ENCODE data around the gene ZNF444.
"Not testable (repeated sequence)": the region's sequence is repeated elsewhere in the genome, so short reads cannot be mapped to it uniquely, and the experiment has no call there.

The ZNF444 gene

GRCh38 chr19:56148096-56148495, 7.0 kb downstream of the ZNF444 start:
- no peak for DNase-seq

- DNase-seq: not testable (repeated sequence)
Measured at GRCh38 chr19:56148955-56149655, 8.0 kb downstream of the ZNF444 start.

DNA sequence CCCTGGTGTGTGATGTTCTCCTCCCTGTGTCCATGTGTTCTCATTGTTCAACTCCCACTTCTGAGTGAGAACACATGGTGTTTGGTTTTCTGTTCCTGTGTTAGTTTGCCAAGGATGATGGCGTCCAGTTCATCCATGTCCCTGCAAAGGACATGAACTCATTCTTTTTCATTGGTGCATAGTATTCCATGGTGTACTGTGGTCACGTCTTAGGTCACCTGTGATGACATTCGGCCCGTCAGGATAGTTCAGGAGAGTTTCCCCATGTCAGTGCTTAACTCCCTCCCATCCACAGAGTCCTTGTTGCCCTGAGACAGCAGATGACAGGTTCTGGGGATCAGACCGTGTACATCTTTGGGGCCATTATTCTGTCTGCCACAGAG, 8.6 kb downstream of the ZNF444 start:
- DNase-seq: no peak

- DNase-seq: no peak
Measured at GRCh38 chr19:56150358-56150757, 9.3 kb downstream of the ZNF444 start.

DNA sequence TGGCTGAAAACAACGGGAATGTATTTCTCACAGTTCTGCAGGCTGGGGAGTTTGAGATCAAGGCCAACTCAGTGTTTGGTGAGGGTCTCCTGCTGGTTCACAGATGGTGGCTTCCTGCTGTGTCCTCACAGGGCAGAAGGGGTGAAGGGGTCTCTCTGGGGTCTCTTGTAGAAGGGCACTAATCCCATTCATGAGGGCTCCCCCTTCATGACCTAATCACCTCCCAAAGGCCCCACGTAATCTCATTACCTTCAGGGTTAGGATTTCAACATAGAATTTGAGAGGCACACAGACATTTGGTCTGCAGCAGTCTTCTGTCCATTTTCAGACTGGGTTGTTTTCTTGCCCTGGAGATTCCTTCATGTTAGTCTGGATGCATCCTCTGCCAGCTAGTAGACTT, 11.6 kb downstream of the ZNF444 start:
- no peak for DNase-seq

GRCh38 chr19:56153507-56153906, 12.4 kb downstream of the ZNF444 start:
- no peak for DNase-seq

DNA sequence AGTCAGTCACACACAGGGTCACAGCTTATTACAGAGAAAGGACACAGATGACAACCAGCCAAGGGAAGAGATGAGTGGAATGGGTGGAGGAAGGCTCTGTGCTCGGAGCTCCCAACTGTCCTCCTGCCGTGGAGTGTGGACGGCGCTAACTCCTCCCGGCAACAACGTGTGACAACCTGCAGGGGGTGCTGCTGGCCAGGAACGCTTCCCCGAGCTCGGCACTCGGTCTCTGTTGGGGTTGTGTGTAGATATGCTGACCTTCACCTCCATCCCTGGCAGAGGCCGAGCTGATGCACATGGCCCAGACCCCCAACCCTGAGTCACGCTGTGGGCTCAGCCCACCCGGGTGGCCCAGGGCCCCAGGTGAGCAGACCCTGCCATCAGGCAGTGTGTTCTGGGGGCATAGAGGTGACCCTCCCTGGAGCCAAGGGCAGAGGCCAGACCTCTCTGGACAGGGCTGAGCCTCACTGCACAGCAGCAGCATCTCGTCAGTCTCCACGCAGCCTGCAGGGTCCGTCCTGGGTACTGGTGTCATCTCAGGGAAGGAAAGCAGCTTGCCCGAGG, 14.1 kb downstream of the ZNF444 start:
- no peak for DNase-seq

GRCh38 chr19:56156768-56157167, 15.7 kb downstream of the ZNF444 start:
- no peak for DNase-seq

DNA sequence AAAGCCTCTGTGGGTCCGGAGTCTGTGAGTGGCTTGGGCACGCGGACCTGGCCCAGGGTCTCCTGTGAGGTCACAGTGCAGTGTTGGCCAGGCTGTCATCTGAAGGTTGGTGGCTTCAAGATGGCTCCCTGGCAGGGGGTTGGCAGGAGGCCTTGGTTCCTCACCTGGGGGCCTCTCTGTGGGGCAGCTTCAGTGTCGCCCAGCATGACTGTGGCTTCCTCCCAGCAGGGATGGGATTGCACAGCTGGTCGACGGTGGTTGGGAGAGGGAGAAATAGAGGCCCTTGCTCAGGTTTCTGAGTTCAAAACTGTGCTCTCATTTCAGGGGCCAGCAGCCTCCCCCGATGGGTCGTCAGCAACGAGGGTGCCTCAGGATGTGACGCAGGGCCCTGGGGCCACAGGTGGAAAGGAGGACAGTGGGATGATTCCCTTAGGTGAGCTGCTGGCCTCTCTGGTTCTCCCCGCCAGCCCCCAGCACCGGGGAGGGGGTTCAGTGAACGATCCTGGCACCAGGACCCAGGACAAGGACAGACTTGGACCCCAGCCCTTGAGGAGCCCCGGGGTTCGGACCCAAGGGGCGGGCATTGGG, 17.2 kb downstream of the ZNF444 start:
- DNase-seq: no peak

GRCh38 chr19:56159009-56159559, 18.0 kb downstream of the ZNF444 start:
- no peak for DNase-seq

- DNase-seq: no peak
Measured at GRCh38 chr19:56159622-56160271, 18.7 kb downstream of the ZNF444 start.

GRCh38 chr19:56161534-56161933, 20.4 kb downstream of the ZNF444 start:
- no peak for DNase-seq

- DNase-seq: peak; percentile 33
Measured at GRCh38 chr19:56162258-56162657, 21.2 kb downstream of the ZNF444 start.

GRCh38 chr19:56163097-56163496, 22.0 kb downstream of the ZNF444 start:
- DNase-seq: no peak

- no peak for DNase-seq
Measured at GRCh38 chr19:56167064-56167578, 26.0 kb downstream of the ZNF444 start.

GRCh38 chr19:56170261-56170660, 29.2 kb downstream of the ZNF444 start:
- DNase-seq: no peak

GRCh38 chr19:56174086-56174485, 33.0 kb downstream of the ZNF444 start:
- no peak for DNase-seq

- DNase-seq: no peak
Measured at GRCh38 chr19:56174550-56174949, 33.5 kb downstream of the ZNF444 start.

DNA sequence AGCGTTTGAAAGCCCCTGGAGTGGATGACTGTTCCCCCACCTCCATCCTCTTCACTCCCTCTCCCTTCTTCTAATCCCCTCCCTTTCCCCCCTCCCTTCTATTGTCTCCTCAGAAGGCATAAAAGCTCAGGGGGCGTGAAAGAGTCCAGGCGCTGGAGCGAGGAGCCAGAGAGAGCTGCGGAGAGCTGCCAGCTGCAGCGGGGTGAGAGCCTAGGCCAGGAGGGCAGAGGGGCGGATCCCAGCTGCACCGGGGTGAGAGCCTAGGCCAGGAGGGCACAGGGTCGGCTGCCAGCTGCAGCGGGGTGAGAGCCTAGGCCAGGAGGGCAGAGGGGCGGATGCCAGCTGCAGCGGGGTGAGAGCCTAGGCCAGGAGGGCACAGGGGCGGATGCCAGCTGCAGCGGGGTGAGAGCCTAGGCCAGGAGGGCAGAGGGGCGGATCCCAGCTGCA, 34.8 kb downstream of the ZNF444 start, which contains the start of gene GALP:
Gene GALP, plus strand, starts transcription at position 148 of the 447 bp plus-strand sequence. CDS start 1,101 bp downstream, outside the sequence.
- DNase-seq: not testable (repeated sequence)

DNA sequence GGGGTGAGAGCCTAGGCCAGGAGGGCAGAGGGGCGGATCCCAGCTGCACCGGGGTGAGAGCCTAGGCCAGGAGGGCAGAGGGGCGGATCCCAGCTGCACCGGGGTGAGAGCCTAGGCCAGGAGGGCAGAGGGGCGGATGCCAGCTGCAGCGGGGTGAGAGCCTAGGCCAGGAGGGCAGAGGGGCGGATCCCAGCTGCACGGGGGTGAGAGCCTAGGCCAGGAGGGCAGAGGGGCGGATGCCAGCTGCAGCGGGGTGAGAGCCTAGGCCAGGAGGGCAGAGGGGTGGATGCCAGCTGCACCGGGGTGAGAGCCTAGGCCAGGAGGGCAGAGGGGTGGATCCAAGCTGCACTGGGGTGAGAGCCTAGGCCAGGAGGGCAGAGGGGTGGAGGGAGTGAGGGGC, 35.2 kb downstream of the ZNF444 start:
- not testable (repeated sequence) for DNase-seq

DNA sequence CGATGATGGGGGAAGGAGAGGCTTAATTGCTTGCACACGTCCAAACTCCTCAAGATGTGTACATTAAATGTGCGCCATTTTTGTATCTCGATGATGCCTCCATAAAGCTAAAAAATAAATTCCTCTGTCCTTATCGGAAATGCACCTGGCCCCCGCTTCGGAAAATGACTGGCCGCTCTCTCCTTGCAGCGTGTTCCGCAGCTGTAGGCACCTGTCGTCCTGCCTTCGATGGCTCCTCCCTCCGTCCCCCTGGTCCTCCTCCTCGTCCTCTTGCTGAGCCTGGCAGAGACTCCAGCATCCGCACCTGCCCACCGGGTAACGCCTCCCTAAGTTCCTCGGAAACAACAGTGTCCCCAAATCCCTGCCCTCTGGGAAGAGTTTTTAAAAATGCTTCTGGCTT, 35.8 kb downstream of the ZNF444 start:
- DNase-seq: no peak

GRCh38 chr19:56177564-56178243, 36.6 kb downstream of the ZNF444 start:
- DNase-seq: no peak

GRCh38 chr19:56189785-56190184, 48.7 kb downstream of the ZNF444 start:
- no peak for DNase-seq
